ENCODE results near the gene OR2V2. TPM values are rescaled to one million over a fixed set of nuclear protein-coding genes. Genes with fewer than 3 reads are reported as not detected.

The OR2V2 gene
- polyA plus RNA-seq, 1 of the 3 experiments (the other 2 are of a cell fraction), result not detected

- Histone ChIP-seq H3K9ac (no peak overlapping the region), H3K9me3 (no peaks in the 10 kb centered on the region), H3K4me2 (no peak overlapping the region), H2AFZ (ENCODE audit: low read depth) (no peak overlapping the region), H3K4me3 (ENCODE audit: low read depth in 2 of 2, low read length in 1 of 2) (no peak overlapping the region; a peak in 1 of 4 replicates), H3K27ac (ENCODE audit: low read depth in 2 of 2, low read length in 1 of 2) (no peak overlapping the region), H3K79me2 (ENCODE audit: insufficient read depth) (no peaks in the 10 kb centered on the region), H3F3A (replicated peaks; ENCODE audit: insufficient read depth) (peaks cover 14% of the 10 kb centered on the region), H3K36me3 (replicated peaks in 1 of 2; ENCODE audit: control insufficient read depth in 1 of 2, insufficient read depth in 2 of 2, low read length in 1 of 2) (no peaks in the 10 kb centered on the region), H3K4me1 (ENCODE audit: control insufficient read depth in 1 of 2, insufficient read depth in 2 of 2, low read depth in 1 of 2, low read length in 1 of 2) (peaks cover 0 to 18% of the 10 kb centered on the region in 2 experiments; a peak in 1 of 4 replicates), H3K9me2 (no peaks in the 10 kb centered on the region), H3K27me3 (ENCODE audit: insufficient read depth) (peaks cover 36% of the 10 kb centered on the region), H4K20me1 (ENCODE audit: insufficient read depth) (no peaks in the 10 kb centered on the region)
- TF ChIP-seq RAD21 (IDR thresholded peaks at IDR 0.05; ENCODE audit: low read length) (no peak), MXI1 (IDR thresholded peaks at IDR 0.05; ENCODE audit: low read depth, low read length) (no peak), RFX5 (IDR thresholded peaks at IDR 0.05; ENCODE audit: low read length) (no peak), GABPA (IDR thresholded peaks at IDR 0.05; ENCODE audit: low read depth) (no peak), GATA2 (CRISPR knock-in tag; IDR thresholded peaks at IDR 0.05) (no peak), USF2 (IDR thresholded peaks at IDR 0.05; ENCODE audit: borderline replicate concordance, low read depth, low read length) (no peak), TEAD4 (IDR thresholded peaks at IDR 0.05; ENCODE audit: borderline replicate concordance, insufficient read depth) (no peak), ZBTB33 (IDR thresholded peaks at IDR 0.05; ENCODE audit: borderline replicate concordance, low read depth) (no peak)
- POLR2A ChIA-PET, result no interaction called here
- WGBS (ENCODE audit: low lambda C conversion rate), result 53% methylated on average over 3 of the region's 3 CpGs
- CTCF ChIA-PET, result interaction anchor here (0.6 to 2.7 kb wide), 8 partner anchors 12 to 290 kb away, joined by 3 to 9 read pairs (median 4); partner anchors contain the start of gene OR2V2
- no peak for DNase-seq
These were observed 11.5 kb downstream of the OR2V2 start for GRCh38 chr5:181158869-181159268.

GRCh38 chr5:181159286-181160151, 12.1 kb downstream of the OR2V2 start:
- Histone ChIP-seq H3K27me3 (ENCODE audit: insufficient read depth) (peaks cover 36% of the 10 kb centered on the region), H3K79me2 (ENCODE audit: insufficient read depth) (no peaks in the 10 kb centered on the region), H3K4me2 (0 out of 2 replicates have a peak overlapping the region, but pooled peaks have one; percentile 73), H3K4me3 (ENCODE audit: low read depth in 2 of 2, low read length in 1 of 2) (peak overlapping the region in 1 of 2 experiments; percentile 4; a peak in 1 of 4 replicates), H4K20me1 (ENCODE audit: insufficient read depth) (no peaks in the 10 kb centered on the region), H3K4me1 (ENCODE audit: control insufficient read depth in 1 of 2, insufficient read depth in 2 of 2, low read depth in 1 of 2, low read length in 1 of 2) (peaks cover 0 to 18% of the 10 kb centered on the region in 2 experiments; a peak in 1 of 4 replicates), H3K27ac (ENCODE audit: low read depth in 2 of 2, low read length in 1 of 2) (peak overlapping the region; percentile 82 to 86; a peak in 2 of 4 replicates), H3K9ac (no peak overlapping the region), H2AFZ (ENCODE audit: low read depth) (peak overlapping the region; percentile 94; the same call in 1 of the 2 replicates), H3K36me3 (replicated peaks in 1 of 2; ENCODE audit: control insufficient read depth in 1 of 2, insufficient read depth in 2 of 2, low read length in 1 of 2) (no peaks in the 10 kb centered on the region), H3F3A (replicated peaks; ENCODE audit: insufficient read depth) (peaks cover 14% of the 10 kb centered on the region), H3K9me3 (no peaks in the 10 kb centered on the region), H3K9me2 (no peaks in the 10 kb centered on the region)
- ChIA-PET POLR2A (no interaction called here), CTCF (interaction anchor here (0.9 to 2.7 kb wide), 11 partner anchors 13 to 290 kb away, joined by 3 to 9 read pairs (median 4); partner anchors contain the start of gene OR2V2)
- peak; percentile 82 for DNase-seq
- 41% methylated on average over 19 of the region's 20 CpGs for WGBS (ENCODE audit: low lambda C conversion rate)
- no peak for TF ChIP-seq FOXJ3 (CRISPR knock-in tag; IDR thresholded peaks at IDR 0.05)
- TF ChIP-seq SIN3A (IDR thresholded peaks at IDR 0.05; ENCODE audit: borderline replicate concordance, low read depth, low read length), result no peak
- TF ChIP-seq TAF1 (IDR thresholded peaks at IDR 0.05; ENCODE audit: borderline replicate concordance, low read depth, low read length), result no peak
- no peak for TF ChIP-seq EP300 (IDR thresholded peaks at IDR 0.05; ENCODE audit: borderline replicate concordance in 1 of 2, low read depth in 1 of 2, low read length in 1 of 2)
- TF ChIP-seq RAD21 (IDR thresholded peaks at IDR 0.05; ENCODE audit: low read length), result peak; percentile 92
- no peak for TF ChIP-seq RFX5 (IDR thresholded peaks at IDR 0.05; ENCODE audit: low read length)
- peak; percentile 80 for TF ChIP-seq SMC3 (IDR thresholded peaks at IDR 0.05; ENCODE audit: low read depth, low read length)
- 0 out of 2 replicates have a peak, but pooled peaks have one; percentile 38 for TF ChIP-seq MXI1 (IDR thresholded peaks at IDR 0.05; ENCODE audit: low read depth, low read length)
- TF ChIP-seq PBX3 (IDR thresholded peaks at IDR 0.05), result no peak
- peak; percentile 89 for TF ChIP-seq CTCF (IDR thresholded peaks at IDR 0.05)
- no peak for TF ChIP-seq GATA2 (CRISPR knock-in tag; IDR thresholded peaks at IDR 0.05)

All from SK-N-SH (cell line).